Mucosa of descending colon (tissue), 3 donors: ENCODE measurements around the gene PFKL. TPM values are rescaled to one million over a fixed set of nuclear protein-coding genes. Genes with fewer than 3 reads are reported as not detected.

Source experiments
- ATAC-seq: fragments of 200-7000 bp; cut with Tn5 transposase; one replicate; pipeline ENCODE4 v1.9.1; 2020; ENCODE audit warnings: mild to moderate bottlenecking, moderate library complexity
- DNase-seq, 3 donors: peaks; one replicate each; pipeline ENCODE4 v3.0.0-alpha.2; 2020
- H3K36me3 ChIP-seq: fragments of 200-600 bp; one replicate; pipeline ENCODE4 v1.8.0; 2021; ENCODE audit warnings: low read depth, mild to moderate bottlenecking
- H3K4me1 ChIP-seq: fragments of 200-600 bp; one replicate; pipeline ENCODE4 v1.8.0; 2021; ENCODE audit warnings: low read depth, mild to moderate bottlenecking
- H3K4me3 ChIP-seq: fragments of 200-600 bp; one replicate; pipeline ENCODE4 v1.8.0; 2021; ENCODE audit warnings: mild to moderate bottlenecking
- H3K9me3 ChIP-seq: fragments of 200-600 bp; one replicate; pipeline ENCODE4 v1.8.0; 2021; ENCODE audit warnings: mild to moderate bottlenecking
- intact Hi-C, 2 donors: fragments of 100-400 bp; cut with DNase I in 1 of 2; cut with micrococcal nuclease in 1 of 2; formaldehyde crosslinking; loops; one replicate each; pipeline versions ENCODE4 v1.11.0 to v1.11.1; 2022; cut with DNase I, micrococcal nuclease
- total RNA-seq, 3 donors: library from RNA; stranded (reverse); fragmentation: NEBNext Ultra II Directional in 2 of 3; extraction: Animal tissue kit (Norgen Biotek cat#: 25700) in 2 of 3; gene quantifications; one replicate each; pipeline versions ENCODE4 v1.2.1 to v1.2.4, GENCODE V29; 2021 to 2023
- TF ChIP-seq, protein P1 (sequence below): fragments of 200-600 bp; IDR thresholded peaks from one replicate; pipeline ENCODE4 v1.8.0; 2022; ENCODE audit warnings: antibody characterized with exemption, mild to moderate bottlenecking
- donor health status: DM: no; HTN: no; CAD: no; lungs with moderate emphysema.
- donor health status: DM: no; HTN: no; CAD: no.
- donor health status: DM: no; HTN: yes; CAD: no.

The PFKL gene
- total RNA-seq, 3 donors from 2014 or later, result 150 to 299 (median 237) TPM

DNA sequence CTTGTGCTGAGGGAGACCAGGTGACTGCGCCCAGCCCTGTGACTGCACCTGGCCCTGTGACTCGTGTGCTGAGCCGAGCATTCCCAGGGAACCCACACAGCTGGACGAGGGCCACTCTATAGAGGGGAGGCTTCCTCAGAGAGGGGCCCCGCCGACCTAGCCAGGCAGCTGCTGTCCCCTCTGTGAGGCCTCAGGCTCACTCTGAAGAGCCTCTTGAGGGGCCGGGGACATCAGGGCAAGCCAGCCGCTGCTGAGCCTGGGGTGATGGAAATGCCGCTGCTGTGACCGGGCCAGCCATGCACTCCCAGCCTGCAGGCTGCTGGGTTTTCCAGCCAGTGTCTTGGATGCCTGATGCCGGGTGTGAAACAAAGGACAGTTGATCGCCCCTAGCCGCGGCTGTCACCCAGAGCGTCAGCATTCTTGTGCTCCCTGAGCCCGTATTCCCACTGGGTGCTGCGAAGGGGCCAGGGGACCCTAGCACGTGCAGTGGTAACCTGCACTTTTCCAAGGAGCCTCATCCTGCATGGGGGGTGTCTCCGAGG, 17.5 kb downstream of the PFKL start:
- ATAC-seq (no peak), DNase-seq (no peak)
- Histone ChIP-seq H3K4me1 (no peaks in the 10 kb centered on the region), H3K36me3 (peaks cover 16% of the 10 kb centered on the region), H3K9me3 (no peaks in the 10 kb centered on the region), H3K4me3 (no peak overlapping the region)
- TF ChIP-seq, protein P1, sequence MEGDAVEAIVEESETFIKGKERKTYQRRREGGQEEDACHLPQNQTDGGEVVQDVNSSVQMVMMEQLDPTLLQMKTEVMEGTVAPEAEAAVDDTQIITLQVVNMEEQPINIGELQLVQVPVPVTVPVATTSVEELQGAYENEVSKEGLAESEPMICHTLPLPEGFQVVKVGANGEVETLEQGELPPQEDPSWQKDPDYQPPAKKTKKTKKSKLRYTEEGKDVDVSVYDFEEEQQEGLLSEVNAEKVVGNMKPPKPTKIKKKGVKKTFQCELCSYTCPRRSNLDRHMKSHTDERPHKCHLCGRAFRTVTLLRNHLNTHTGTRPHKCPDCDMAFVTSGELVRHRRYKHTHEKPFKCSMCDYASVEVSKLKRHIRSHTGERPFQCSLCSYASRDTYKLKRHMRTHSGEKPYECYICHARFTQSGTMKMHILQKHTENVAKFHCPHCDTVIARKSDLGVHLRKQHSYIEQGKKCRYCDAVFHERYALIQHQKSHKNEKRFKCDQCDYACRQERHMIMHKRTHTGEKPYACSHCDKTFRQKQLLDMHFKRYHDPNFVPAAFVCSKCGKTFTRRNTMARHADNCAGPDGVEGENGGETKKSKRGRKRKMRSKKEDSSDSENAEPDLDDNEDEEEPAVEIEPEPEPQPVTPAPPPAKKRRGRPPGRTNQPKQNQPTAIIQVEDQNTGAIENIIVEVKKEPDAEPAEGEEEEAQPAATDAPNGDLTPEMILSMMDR, result no peak
- intact Hi-C loops, result no loop called here

DNA sequence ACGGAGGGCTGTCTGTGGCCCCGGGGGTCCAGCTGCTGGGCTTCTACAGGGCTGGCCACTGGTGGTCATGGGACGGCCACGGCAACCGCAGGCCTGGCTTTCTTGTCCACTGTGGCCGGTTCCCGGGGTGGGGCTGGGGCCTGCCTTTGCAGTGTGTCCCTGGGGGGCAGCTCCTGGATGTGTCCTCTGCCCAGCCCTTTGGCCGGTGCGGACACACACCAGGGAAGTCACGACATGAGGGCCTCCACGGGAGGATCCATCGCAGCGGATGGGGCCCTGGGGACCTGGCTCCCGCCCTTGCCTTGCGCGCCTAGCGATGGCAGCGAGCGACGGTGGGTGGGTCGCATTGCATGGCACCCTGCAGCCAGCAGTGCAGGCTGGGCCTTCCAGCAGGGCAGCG, 18.0 kb downstream of the PFKL start:
- DNase-seq (no peak), ATAC-seq (no peak)
- Histone ChIP-seq H3K9me3 (no peaks in the 10 kb centered on the region), H3K36me3 (peaks cover 17% of the 10 kb centered on the region), H3K4me1 (no peaks in the 10 kb centered on the region), H3K4me3 (no peak overlapping the region)
- TF ChIP-seq, protein P1, result no peak
- intact Hi-C loops, result no loop called here

DNA sequence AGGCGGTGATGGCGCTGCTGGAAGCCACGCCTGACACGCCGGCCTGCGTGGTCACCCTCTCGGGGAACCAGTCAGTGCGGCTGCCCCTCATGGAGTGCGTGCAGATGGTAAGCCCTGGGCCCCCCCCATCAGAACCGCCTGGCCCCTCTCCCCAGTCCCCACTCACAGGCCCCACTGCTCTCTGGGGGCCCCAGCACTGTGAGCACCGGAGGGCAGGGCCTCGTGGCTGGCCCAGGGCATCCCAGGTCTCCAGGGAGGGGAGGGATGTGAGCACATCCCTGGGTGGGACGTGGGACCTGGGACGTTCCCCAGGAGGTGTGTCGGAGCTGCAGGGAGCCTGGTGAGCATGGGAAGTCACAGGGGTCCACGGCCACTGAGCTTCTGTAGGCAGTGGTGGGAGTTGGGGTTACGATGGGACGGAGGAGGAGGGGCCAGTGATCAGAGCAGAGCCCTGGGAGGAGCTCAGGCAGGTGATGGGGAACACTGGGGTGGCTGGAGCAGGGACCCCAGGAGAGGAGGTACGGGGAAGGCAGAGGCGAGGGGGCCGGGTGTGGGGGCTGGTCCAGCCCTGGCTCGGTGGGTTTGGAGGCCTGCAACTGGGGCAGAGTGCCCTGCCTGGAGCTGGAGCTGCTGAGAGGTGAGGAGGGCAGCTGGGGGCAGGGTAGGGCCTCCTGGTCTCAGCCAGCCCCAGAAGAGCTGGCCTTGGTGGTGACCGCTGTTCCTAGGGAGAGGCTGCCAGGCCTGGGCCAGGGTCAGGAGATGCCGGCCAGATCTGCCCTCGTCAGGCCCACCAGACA, 18.8 kb downstream of the PFKL start:
- Histone ChIP-seq H3K4me3 (no peak overlapping the region), H3K9me3 (no peaks in the 10 kb centered on the region), H3K4me1 (no peaks in the 10 kb centered on the region), H3K36me3 (peaks cover 12% of the 10 kb centered on the region)
- intact Hi-C loops, result no loop called here
- DNase-seq, result no peak
- no peak for ATAC-seq
- TF ChIP-seq, protein P1, result no peak

DNA sequence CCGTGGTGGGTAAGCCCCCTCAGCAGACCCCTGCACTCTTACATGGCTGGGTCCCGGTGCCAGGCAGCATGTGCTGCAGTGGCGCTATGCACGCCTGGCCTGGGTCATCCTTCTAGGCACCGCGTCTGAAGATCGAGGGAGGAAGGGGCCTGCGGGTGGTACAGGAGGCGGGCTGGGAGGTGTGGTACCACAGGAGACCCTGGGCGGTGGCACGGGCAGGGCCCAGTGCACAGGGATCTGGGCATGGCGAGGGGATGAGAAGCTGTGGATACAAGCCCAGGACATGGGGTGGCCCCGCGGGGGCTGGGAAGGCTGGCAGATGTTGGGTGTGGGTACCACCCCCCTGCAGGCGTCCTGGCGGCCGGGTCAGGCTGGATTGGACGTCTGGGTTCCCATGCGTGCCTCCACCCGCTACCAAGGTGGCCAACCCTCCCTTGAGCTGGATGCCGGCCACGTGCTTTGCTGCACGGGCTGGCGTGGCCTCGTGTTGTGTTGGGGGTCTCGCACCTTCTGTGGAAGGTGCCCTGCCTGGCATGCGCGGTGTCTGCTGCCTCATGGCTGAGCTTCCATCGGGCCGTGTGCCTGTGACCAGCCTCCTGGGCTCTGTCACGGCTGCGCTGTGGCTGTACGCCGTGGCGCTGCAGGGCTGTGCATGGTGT, 19.7 kb downstream of the PFKL start:
- H3K9me3 ChIP-seq, result no peaks in the 10 kb centered on the region
- TF ChIP-seq, protein P1, result no peak
- intact Hi-C loops, result no loop called here
- H3K4me3 ChIP-seq, result no peak overlapping the region
- H3K4me1 ChIP-seq, result no peaks in the 10 kb centered on the region
- no peak for DNase-seq
- peaks cover 14% of the 10 kb centered on the region for H3K36me3 ChIP-seq
- no peak for ATAC-seq

DNA sequence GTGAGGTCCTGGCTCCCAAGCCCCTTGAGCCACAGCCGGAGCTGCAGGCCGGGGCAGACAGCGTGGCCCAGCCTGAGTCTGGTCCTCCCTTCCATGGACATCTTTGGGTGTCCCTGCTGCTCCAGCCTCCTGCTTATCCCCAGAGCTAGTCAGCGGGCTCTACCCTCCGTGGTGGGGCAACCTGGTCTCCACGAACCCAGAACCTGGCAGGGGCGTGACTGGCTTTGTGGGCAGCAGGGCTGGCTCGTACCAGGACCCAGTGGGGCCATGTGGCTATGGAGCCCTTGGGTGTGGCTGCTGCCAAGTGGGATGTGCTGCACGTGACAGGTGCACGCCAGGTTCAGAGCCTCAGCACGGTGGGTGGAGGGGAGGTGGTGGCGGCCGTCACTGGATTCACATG, 21.0 kb downstream of the PFKL start:
- ATAC-seq (no peak), DNase-seq (no peak)
- intact Hi-C loops, result no loop called here
- Histone ChIP-seq H3K36me3 (peaks cover 17% of the 10 kb centered on the region), H3K4me3 (no peak overlapping the region), H3K9me3 (no peaks in the 10 kb centered on the region), H3K4me1 (no peaks in the 10 kb centered on the region)
- TF ChIP-seq, protein P1, result no peak
